A549 (cell line): ENCODE results near the gene SGO1.

Experiments used
- CTCF ChIP-seq: fragments of >200 bp; sonication (Bioruptor Twin); formaldehyde crosslinking; IDR thresholded peaks from 3 replicates; pipeline ENCODE4 v1.5.1; 2016
- MYC ChIP-seq: IDR thresholded peaks from 2 replicates; pipeline ENCODE4 v1.6.1; 2012; ENCODE audit warnings: mild to moderate bottlenecking, inconsistent platforms, low read length, improper control_type of control experiment, borderline replicate concordance
- POLR2A ChIP-seq: IDR thresholded peaks from 2 replicates; pipeline ENCODE4 v1.6.1; 2012; ENCODE audit warnings: mild to moderate bottlenecking, low read length
- ZFP36 ChIP-seq: fragments of 450-650 bp; IDR thresholded peaks from 2 replicates; pipeline ENCODE4 v1.6.1; 2014; ENCODE audit warnings: borderline replicate concordance; ENCODE audit not compliant: partially characterized antibody

- TF ChIP-seq ZFP36: no peak
- TF ChIP-seq MYC: no peak
- no peak for TF ChIP-seq CTCF
- TF ChIP-seq POLR2A: no peak
Observed at GRCh38 chr3:20215636-20216035, 29.6 kb upstream of the SGO1 start.
